Measurements from ENCODE around the gene FAM53B.

FAM53B gene

GRCh38 chr10:124716369-124716768, 27.8 kb downstream of the FAM53B start:
- Histone ChIP-seq H3K9me3 (ENCODE audit: control insufficient read depth, insufficient read depth, low read length) (no peaks in the 10 kb centered on the region), H3K9ac (ENCODE audit: low read depth, low read length) (no peak overlapping the region; the same call in 1 of the 2 replicates), H3K27me3 (ENCODE audit: control insufficient read depth, insufficient read depth, low read length) (no peaks in the 10 kb centered on the region), H3K27ac (ENCODE audit: low read depth, low read length) (no peak overlapping the region), H3K4me1 (ENCODE audit: control insufficient read depth, insufficient read depth, low read length) (0 out of 2 replicates have a peak, but pooled peaks cover 5% of the 10 kb centered on the region), H3K4me3 (ENCODE audit: low read depth, low read length) (no peak overlapping the region), H3K36me3 (ENCODE audit: control insufficient read depth, insufficient read depth, low read length) (no peaks in the 10 kb centered on the region)

GRCh38 chr10:124715439-124715838, 28.7 kb downstream of the FAM53B start:
- Histone ChIP-seq H3K9ac (ENCODE audit: low read depth, low read length) (no peak overlapping the region), H3K4me1 (ENCODE audit: control insufficient read depth, insufficient read depth, low read length) (0 out of 2 replicates have a peak, but pooled peaks cover 5% of the 10 kb centered on the region), H3K36me3 (ENCODE audit: control insufficient read depth, insufficient read depth, low read length) (no peaks in the 10 kb centered on the region), H3K27ac (ENCODE audit: low read depth, low read length) (no peak overlapping the region), H3K9me3 (ENCODE audit: control insufficient read depth, insufficient read depth, low read length) (no peaks in the 10 kb centered on the region), H3K27me3 (ENCODE audit: control insufficient read depth, insufficient read depth, low read length) (no peaks in the 10 kb centered on the region), H3K4me3 (ENCODE audit: low read depth, low read length) (no peak overlapping the region)

- Histone ChIP-seq H3K9ac (ENCODE audit: low read depth, low read length) (no peak overlapping the region), H3K36me3 (ENCODE audit: control insufficient read depth, insufficient read depth, low read length) (no peaks in the 10 kb centered on the region), H3K4me1 (ENCODE audit: control insufficient read depth, insufficient read depth, low read length) (peaks cover 7% of the 10 kb centered on the region), H3K27me3 (ENCODE audit: control insufficient read depth, insufficient read depth, low read length) (no peaks in the 10 kb centered on the region), H3K9me3 (ENCODE audit: control insufficient read depth, insufficient read depth, low read length) (no peaks in the 10 kb centered on the region), H3K4me3 (ENCODE audit: low read depth, low read length) (no peak overlapping the region), H3K27ac (ENCODE audit: low read depth, low read length) (no peak overlapping the region)
Observed at GRCh38 chr10:124713679-124714255, 30.4 kb downstream of the FAM53B start.

GRCh38 chr10:124712704-124713407, 31.3 kb downstream of the FAM53B start:
- Histone ChIP-seq H3K9me3 (ENCODE audit: control insufficient read depth, insufficient read depth, low read length) (no peaks in the 10 kb centered on the region), H3K4me1 (ENCODE audit: control insufficient read depth, insufficient read depth, low read length) (peaks cover 15% of the 10 kb centered on the region), H3K27me3 (ENCODE audit: control insufficient read depth, insufficient read depth, low read length) (no peaks in the 10 kb centered on the region), H3K4me3 (ENCODE audit: low read depth, low read length) (no peak overlapping the region), H3K9ac (ENCODE audit: low read depth, low read length) (no peak overlapping the region), H3K27ac (ENCODE audit: low read depth, low read length) (no peak overlapping the region), H3K36me3 (ENCODE audit: control insufficient read depth, insufficient read depth, low read length) (no peaks in the 10 kb centered on the region)

GRCh38 chr10:124711145-124711544, 33.0 kb downstream of the FAM53B start:
- Histone ChIP-seq H3K27ac (ENCODE audit: low read depth, low read length) (no peak overlapping the region), H3K9me3 (ENCODE audit: control insufficient read depth, insufficient read depth, low read length) (no peaks in the 10 kb centered on the region), H3K4me1 (ENCODE audit: control insufficient read depth, insufficient read depth, low read length) (peaks cover 15% of the 10 kb centered on the region), H3K4me3 (ENCODE audit: low read depth, low read length) (no peak overlapping the region), H3K9ac (ENCODE audit: low read depth, low read length) (no peak overlapping the region), H3K27me3 (ENCODE audit: control insufficient read depth, insufficient read depth, low read length) (no peaks in the 10 kb centered on the region), H3K36me3 (ENCODE audit: control insufficient read depth, insufficient read depth, low read length) (peaks cover under 1% of the 10 kb centered on the region; the same call in 1 of the 2 replicates)

GRCh38 chr10:124710266-124710881, 33.8 kb downstream of the FAM53B start:
- no peak overlapping the region for H3K4me3 ChIP-seq (ENCODE audit: low read depth, low read length)
- peaks cover 7% of the 10 kb centered on the region; the same call in 1 of the 2 replicates for H3K36me3 ChIP-seq (ENCODE audit: control insufficient read depth, insufficient read depth, low read length)
- H3K9me3 ChIP-seq (ENCODE audit: control insufficient read depth, insufficient read depth, low read length) = no peaks in the 10 kb centered on the region
- H3K27ac ChIP-seq (ENCODE audit: low read depth, low read length) = no peak overlapping the region
- H3K4me1 ChIP-seq (ENCODE audit: control insufficient read depth, insufficient read depth, low read length) = peaks cover 22% of the 10 kb centered on the region
- no peak overlapping the region for H3K9ac ChIP-seq (ENCODE audit: low read depth, low read length)
- no peaks in the 10 kb centered on the region for H3K27me3 ChIP-seq (ENCODE audit: control insufficient read depth, insufficient read depth, low read length)

- Histone ChIP-seq H3K27me3 (ENCODE audit: control insufficient read depth, insufficient read depth, low read length) (no peaks in the 10 kb centered on the region), H3K9me3 (ENCODE audit: control insufficient read depth, insufficient read depth, low read length) (no peaks in the 10 kb centered on the region), H3K4me1 (ENCODE audit: control insufficient read depth, insufficient read depth, low read length) (peaks cover 27% of the 10 kb centered on the region), H3K4me3 (ENCODE audit: low read depth, low read length) (no peak overlapping the region), H3K27ac (ENCODE audit: low read depth, low read length) (no peak overlapping the region), H3K9ac (ENCODE audit: low read depth, low read length) (no peak overlapping the region), H3K36me3 (ENCODE audit: control insufficient read depth, insufficient read depth, low read length) (peaks cover 7% of the 10 kb centered on the region; the same call in 1 of the 2 replicates)
Observed at GRCh38 chr10:124709861-124710260, 34.3 kb downstream of the FAM53B start.

GRCh38 chr10:124708922-124709520, 35.2 kb downstream of the FAM53B start:
- Histone ChIP-seq H3K4me1 (ENCODE audit: control insufficient read depth, insufficient read depth, low read length) (peaks cover 27% of the 10 kb centered on the region), H3K27ac (ENCODE audit: low read depth, low read length) (peak overlapping the region; percentile 2), H3K36me3 (ENCODE audit: control insufficient read depth, insufficient read depth, low read length) (peaks cover 7% of the 10 kb centered on the region), H3K9me3 (ENCODE audit: control insufficient read depth, insufficient read depth, low read length) (no peaks in the 10 kb centered on the region), H3K27me3 (ENCODE audit: control insufficient read depth, insufficient read depth, low read length) (no peaks in the 10 kb centered on the region), H3K9ac (ENCODE audit: low read depth, low read length) (no peak overlapping the region), H3K4me3 (ENCODE audit: low read depth, low read length) (no peak overlapping the region)

- no peak overlapping the region for H3K9ac ChIP-seq (ENCODE audit: low read depth, low read length)
- no peaks in the 10 kb centered on the region for H3K27me3 ChIP-seq (ENCODE audit: control insufficient read depth, insufficient read depth, low read length)
- H3K9me3 ChIP-seq (ENCODE audit: control insufficient read depth, insufficient read depth, low read length) = no peaks in the 10 kb centered on the region
- no peak overlapping the region for H3K27ac ChIP-seq (ENCODE audit: low read depth, low read length)
- H3K4me1 ChIP-seq (ENCODE audit: control insufficient read depth, insufficient read depth, low read length) = peaks cover 27% of the 10 kb centered on the region
- H3K4me3 ChIP-seq (ENCODE audit: low read depth, low read length) = no peak overlapping the region
- H3K36me3 ChIP-seq (ENCODE audit: control insufficient read depth, insufficient read depth, low read length) = peaks cover 7% of the 10 kb centered on the region
Observed at GRCh38 chr10:124708246-124708779, 35.9 kb downstream of the FAM53B start.

- no peaks in the 10 kb centered on the region for H3K9me3 ChIP-seq (ENCODE audit: control insufficient read depth, insufficient read depth, low read length)
- H3K4me3 ChIP-seq (ENCODE audit: low read depth, low read length) = no peak overlapping the region
- H3K4me1 ChIP-seq (ENCODE audit: control insufficient read depth, insufficient read depth, low read length) = peaks cover 27% of the 10 kb centered on the region
- H3K9ac ChIP-seq (ENCODE audit: low read depth, low read length) = no peak overlapping the region
- H3K27ac ChIP-seq (ENCODE audit: low read depth, low read length) = no peak overlapping the region
- H3K27me3 ChIP-seq (ENCODE audit: control insufficient read depth, insufficient read depth, low read length) = no peaks in the 10 kb centered on the region
- peaks cover 7% of the 10 kb centered on the region for H3K36me3 ChIP-seq (ENCODE audit: control insufficient read depth, insufficient read depth, low read length)
Observed at GRCh38 chr10:124707551-124707950, 36.6 kb downstream of the FAM53B start.

- H3K4me1 ChIP-seq (ENCODE audit: control insufficient read depth, insufficient read depth, low read length) = peaks cover 27% of the 10 kb centered on the region
- no peak overlapping the region for H3K4me3 ChIP-seq (ENCODE audit: low read depth, low read length)
- H3K9ac ChIP-seq (ENCODE audit: low read depth, low read length) = no peak overlapping the region
- H3K9me3 ChIP-seq (ENCODE audit: control insufficient read depth, insufficient read depth, low read length) = no peaks in the 10 kb centered on the region
- H3K27ac ChIP-seq (ENCODE audit: low read depth, low read length) = no peak overlapping the region
- H3K27me3 ChIP-seq (ENCODE audit: control insufficient read depth, insufficient read depth, low read length) = no peaks in the 10 kb centered on the region
- peaks cover 7% of the 10 kb centered on the region for H3K36me3 ChIP-seq (ENCODE audit: control insufficient read depth, insufficient read depth, low read length)
Observed at GRCh38 chr10:124707144-124707467, 37.1 kb downstream of the FAM53B start.

Measured in HUES48 (cell line).